HepG2 (cell line): ENCODE data around the gene CLRN2. TPM values are rescaled to one million over a fixed set of nuclear protein-coding genes. Genes with fewer than 3 reads are reported as not detected.
A peak's percentile ranks its signal among the peaks of the same experiment; 100 is the strongest.

Experiments
- AFF4 ChIP-seq: sonication (generic); formaldehyde crosslinking; IDR thresholded peaks from 2 replicates; pipeline ENCODE4 v1.4.0; 2020; ENCODE audit warnings: missing genetic modification reagents
- ARNT ChIP-seq: fragments of 450-650 bp; IDR thresholded peaks from 2 replicates; pipeline ENCODE4 v1.6.1; 2017
- CENPT ChIP-seq: sonication (generic); formaldehyde crosslinking; IDR thresholded peaks from 2 replicates; pipeline ENCODE4 v1.8.0; 2022; ENCODE audit warnings: low read depth, mild to moderate bottlenecking, moderate library complexity, missing genetic modification reagents
- GMEB2 ChIP-seq: IDR thresholded peaks from 2 replicates; pipeline ENCODE4 v1.6.1; 2016; ENCODE audit warnings: missing biosample characterization, missing genetic modification reagents, low read depth
- IKZF1 ChIP-seq: fragments of 450-650 bp; IDR thresholded peaks from 2 replicates; pipeline ENCODE4 v1.7.1; 2016
- KDM4B ChIP-seq: sonication (generic); formaldehyde crosslinking; IDR thresholded peaks from 2 replicates; pipeline ENCODE4 v1.4.0; 2020; ENCODE audit warnings: missing genetic modification reagents
- KLF15 ChIP-seq: sonication (generic); formaldehyde crosslinking; IDR thresholded peaks from 2 replicates; pipeline ENCODE4 v1.8.1; 2023; ENCODE audit warnings: borderline replicate concordance, mild to moderate bottlenecking, inconsistent platforms, missing genetic modification reagents, mixed read lengths
- MED13 ChIP-seq: sonication (generic); formaldehyde crosslinking; IDR thresholded peaks from 2 replicates; pipeline ENCODE4 v1.5.0; 2020; ENCODE audit warnings: missing genetic modification reagents
- RBM39 ChIP-seq: fragments of 200-400 bp; formaldehyde crosslinking; IDR thresholded peaks from one replicate; pipeline ENCODE4 v1.6.1; 2018; ENCODE audit warnings: antibody characterized with exemption, mild to moderate bottlenecking, low read depth, low read length; ENCODE audit not compliant: poor library complexity, severe bottlenecking
- RFXANK ChIP-seq: IDR thresholded peaks from 2 replicates; pipeline ENCODE4 v1.6.1; 2016
- SP2 ChIP-seq: sonication (generic); formaldehyde crosslinking; IDR thresholded peaks from 2 replicates; pipeline ENCODE4 v1.5.1; 2020; ENCODE audit warnings: mild to moderate bottlenecking, missing genetic modification reagents
- TAF1 ChIP-seq: sonication (generic); formaldehyde crosslinking; IDR thresholded peaks from 2 replicates; pipeline ENCODE4 v1.4.0; 2020; ENCODE audit warnings: missing genetic modification reagents
- ZFY ChIP-seq: sonication (generic); formaldehyde crosslinking; IDR thresholded peaks from 2 replicates; pipeline ENCODE4 v1.4.0; 2020; ENCODE audit warnings: missing genetic modification reagents
- ZNF160 ChIP-seq: sonication (generic); formaldehyde crosslinking; IDR thresholded peaks from 2 replicates; pipeline ENCODE4 v1.8.0; 2022; ENCODE audit warnings: mild to moderate bottlenecking, inconsistent platforms, missing genetic modification reagents
- ZNF274 ChIP-seq: sonication (generic); formaldehyde crosslinking; IDR thresholded peaks from 2 replicates; pipeline ENCODE4 v1.5.1; 2020; ENCODE audit warnings: mild to moderate bottlenecking, missing genetic modification reagents
- ZNF282 ChIP-seq: fragments of 450-650 bp; IDR thresholded peaks from 2 replicates; pipeline ENCODE4 v1.6.1; 2018; ENCODE audit not compliant: partially characterized antibody
- ZNF768 ChIP-seq: sonication (generic); formaldehyde crosslinking; IDR thresholded peaks from 2 replicates; pipeline ENCODE4 v1.4.0; 2020; ENCODE audit warnings: missing genetic modification reagents
- ZNF777 ChIP-seq: sonication (generic); formaldehyde crosslinking; IDR thresholded peaks from 2 replicates; pipeline ENCODE4 v1.4.0; 2020; ENCODE audit warnings: missing genetic modification reagents
- ZNF790 ChIP-seq: sonication (generic); formaldehyde crosslinking; IDR thresholded peaks from 2 replicates; pipeline ENCODE4 v1.8.0; 2022; ENCODE audit warnings: missing genetic modification reagents, mild to moderate bottlenecking, borderline replicate concordance
- ZNF883 ChIP-seq: sonication (generic); formaldehyde crosslinking; IDR thresholded peaks from 2 replicates; pipeline ENCODE4 v1.5.1; 2020; ENCODE audit warnings: mild to moderate bottlenecking, missing genetic modification reagents; ENCODE audit errors: not compliant biosample characterization
- ZSCAN21 ChIP-seq: sonication (generic); formaldehyde crosslinking; IDR thresholded peaks from 2 replicates; pipeline ENCODE4 v1.8.0; 2022; ENCODE audit warnings: mild to moderate bottlenecking, missing genetic modification reagents, moderate library complexity, borderline replicate concordance
- ZSCAN22 ChIP-seq: sonication (generic); formaldehyde crosslinking; IDR thresholded peaks from 2 replicates; pipeline ENCODE4 v1.4.0; 2020; ENCODE audit warnings: mild to moderate bottlenecking, missing genetic modification reagents
- ZSCAN25 ChIP-seq: sonication (generic); formaldehyde crosslinking; IDR thresholded peaks from 2 replicates; pipeline ENCODE4 v1.8.0; 2022; ENCODE audit warnings: mild to moderate bottlenecking, missing genetic modification reagents
- polyA plus RNA-seq, 8 experiments: library from polyadenylated mRNA; depleted of rRNA in 3 of 8; stranded (reverse) in 7 of 8; unstranded in 1 of 8; fragments of >200 nt; fragmentation: Illumina TruSeq in 4 of 8; extraction: Trizol in 4 of 8; gene quantifications; 2 replicates each; pipeline versions ENCODE4 v1.2.1 to v1.2.3, GENCODE V29; 2011 to 2016; ENCODE audit warnings: low read depth in 4 of 8, missing spikeins in 1 of 8, mixed read lengths in 1 of 8; ENCODE audit not compliant: insufficient read depth in 1 of 8
- total RNA-seq, 5 experiments: library from RNA; depleted of rRNA; stranded (reverse); fragments of >200 nt; fragmentation: Illumina TruSeq; extraction: Trizol; gene quantifications; 2 replicates each; pipeline ENCODE4 v1.2.3, GENCODE V29; 2016; ENCODE audit warnings: low read depth in 1 of 5
- TF ChIP-seq, protein P1 (sequence below): conservative IDR thresholded peaks from 2 replicates; pipeline ENCODE4 v1.6.1; 2018; ENCODE audit warnings: missing genetic modification reagents
- TF ChIP-seq, protein P2 (sequence below): sonication (generic); formaldehyde crosslinking; IDR thresholded peaks from 2 replicates; pipeline ENCODE4 v1.5.0; 2020; ENCODE audit warnings: mild to moderate bottlenecking, missing genetic modification reagents, borderline replicate concordance

CLRN2 gene
- total and polyA plus RNA-seq, 2 of the 13 experiments (the other 11 are each of a cell fraction or from before 2014, with no cell fraction given), result not detected

- TF ChIP-seq AFF4 (CRISPR knock-in tag), result no peak
- TF ChIP-seq SP2 (CRISPR knock-in tag), result no peak
- no peak for TF ChIP-seq RBM39
- TF ChIP-seq ZNF282, result no peak
- TF ChIP-seq MED13 (CRISPR knock-in tag), result peak; percentile 43; the same call in 1 of the 2 replicates
- no peak for TF ChIP-seq KLF15 (CRISPR knock-in tag)
- TF ChIP-seq ZNF883, result no peak
- no peak for TF ChIP-seq ZNF274 (CRISPR knock-in tag)
- TF ChIP-seq ZNF768 (CRISPR knock-in tag), result no peak
- no peak for TF ChIP-seq TAF1 (CRISPR knock-in tag)
- no peak for TF ChIP-seq IKZF1
- no peak for TF ChIP-seq RFXANK (CRISPR knock-in tag)
- TF ChIP-seq, protein P1, sequence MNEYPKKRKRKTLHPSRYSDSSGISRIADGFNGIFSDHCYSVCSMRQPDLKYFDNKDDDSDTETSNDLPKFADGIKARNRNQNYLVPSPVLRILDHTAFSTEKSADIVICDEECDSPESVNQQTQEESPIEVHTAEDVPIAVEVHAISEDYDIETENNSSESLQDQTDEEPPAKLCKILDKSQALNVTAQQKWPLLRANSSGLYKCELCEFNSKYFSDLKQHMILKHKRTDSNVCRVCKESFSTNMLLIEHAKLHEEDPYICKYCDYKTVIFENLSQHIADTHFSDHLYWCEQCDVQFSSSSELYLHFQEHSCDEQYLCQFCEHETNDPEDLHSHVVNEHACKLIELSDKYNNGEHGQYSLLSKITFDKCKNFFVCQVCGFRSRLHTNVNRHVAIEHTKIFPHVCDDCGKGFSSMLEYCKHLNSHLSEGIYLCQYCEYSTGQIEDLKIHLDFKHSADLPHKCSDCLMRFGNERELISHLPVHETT (CRISPR knock-in tag), result no peak
- TF ChIP-seq ZSCAN22 (CRISPR knock-in tag), result no peak
- TF ChIP-seq, protein P2, sequence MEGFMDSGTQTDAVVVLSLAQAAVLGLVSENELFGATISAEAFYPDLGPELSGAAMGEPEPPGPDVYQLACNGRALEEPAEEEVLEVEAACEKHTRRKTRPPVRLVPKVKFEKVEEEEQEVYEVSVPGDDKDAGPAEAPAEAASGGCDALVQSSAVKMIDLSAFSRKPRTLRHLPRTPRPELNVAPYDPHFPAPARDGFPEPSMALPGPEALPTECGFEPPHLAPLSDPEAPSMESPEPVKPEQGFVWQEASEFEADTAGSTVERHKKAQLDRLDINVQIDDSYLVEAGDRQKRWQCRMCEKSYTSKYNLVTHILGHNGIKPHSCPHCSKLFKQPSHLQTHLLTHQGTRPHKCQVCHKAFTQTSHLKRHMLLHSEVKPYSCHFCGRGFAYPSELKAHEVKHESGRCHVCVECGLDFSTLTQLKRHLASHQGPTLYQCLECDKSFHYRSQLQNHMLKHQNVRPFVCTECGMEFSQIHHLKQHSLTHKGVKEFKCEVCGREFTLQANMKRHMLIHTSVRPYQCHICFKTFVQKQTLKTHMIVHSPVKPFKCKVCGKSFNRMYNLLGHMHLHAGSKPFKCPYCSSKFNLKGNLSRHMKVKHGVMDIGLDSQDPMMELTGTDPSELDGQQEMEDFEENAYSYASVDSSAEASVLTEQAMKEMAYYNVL (CRISPR knock-in tag), result 0 out of 2 replicates have a peak, but pooled peaks have one; percentile 51
- no peak for TF ChIP-seq ZSCAN25
- TF ChIP-seq ZNF160, result 0 out of 2 replicates have a peak, but pooled peaks have one; percentile 8
- TF ChIP-seq CENPT (CRISPR knock-in tag), result no peak
- TF ChIP-seq GMEB2 (CRISPR knock-in tag), result no peak
- TF ChIP-seq ZNF777, result no peak
- peak; percentile 54 for TF ChIP-seq ZFY (CRISPR knock-in tag)
- TF ChIP-seq ZSCAN21 (CRISPR knock-in tag), result 0 out of 2 replicates have a peak, but pooled peaks have one; percentile 15
- TF ChIP-seq ZNF790 (CRISPR knock-in tag), result no peak
- TF ChIP-seq KDM4B (CRISPR knock-in tag), result no peak
- TF ChIP-seq ARNT, result no peak
Measured at GRCh38 chr4:17511509-17511949, 3.4 kb upstream of the CLRN2 start (continued).
